GM19023 (cell line): ENCODE data around the gene CAPN3.

Experiments
- ATAC-seq: cut with Tn5 transposase; IDR thresholded peaks from one replicate; pipeline ENCODE4 v1.9.1; 2021; ENCODE audit warnings: mild to moderate bottlenecking, moderate library complexity; ENCODE audit not compliant: unreplicated experiment

CAPN3 gene

GRCh38 chr15:42355291-42355690, 4.0 kb upstream of the CAPN3 start:
- ATAC-seq, result no peak

- ATAC-seq, result no peak
These were observed 2.5 kb upstream of the CAPN3 start for GRCh38 chr15:42356851-42357250.

DNA sequence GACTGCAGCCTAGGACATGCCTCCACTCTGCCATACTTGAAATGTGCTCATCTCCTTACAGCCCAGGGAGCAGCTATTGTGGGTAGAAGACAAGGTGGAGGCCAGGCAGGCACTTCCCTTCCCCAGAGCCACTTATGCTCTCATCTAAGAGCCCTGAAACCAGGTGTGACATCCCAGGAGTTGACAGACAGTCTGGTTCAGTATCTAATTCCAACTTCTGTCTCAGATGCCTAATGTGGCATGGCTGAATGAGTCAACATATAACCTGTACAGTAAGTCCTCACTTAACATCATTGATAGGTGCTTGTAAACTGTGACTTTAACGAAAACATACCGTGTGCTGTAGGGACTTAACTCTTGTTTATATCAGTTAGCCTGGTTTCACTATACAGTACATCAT, 1.2 kb upstream of the CAPN3 start:
- no peak for ATAC-seq

- ATAC-seq, result no peak
These were observed 684 bp downstream of the CAPN3 start for GRCh38 chr15:42359985-42360384.

DNA sequence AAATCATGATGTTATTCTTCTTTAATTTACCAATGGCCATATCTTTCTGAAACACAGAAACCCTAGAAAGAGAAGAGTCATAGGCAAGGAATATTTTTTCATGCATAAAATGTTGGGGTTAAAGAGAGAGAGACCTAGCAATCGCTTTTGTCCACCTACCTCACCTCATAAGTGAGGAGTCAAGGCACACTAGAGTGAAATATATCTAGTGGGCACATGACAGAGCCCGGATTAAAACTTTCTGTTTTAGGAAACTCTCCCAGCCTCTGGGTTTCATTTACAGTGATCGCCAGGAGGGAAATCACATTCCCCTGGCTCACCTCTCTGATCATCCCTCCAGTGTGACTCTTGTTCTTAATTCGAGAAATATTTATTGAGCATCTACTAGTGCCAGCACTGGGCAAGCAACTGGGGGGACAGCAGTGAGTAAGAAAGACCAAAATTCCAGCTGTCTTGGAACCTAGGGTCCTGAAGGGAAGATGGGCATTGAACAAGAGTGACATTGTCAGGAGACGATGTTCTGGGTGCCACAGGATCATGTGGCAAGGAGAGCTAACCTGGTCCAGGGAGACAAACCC, 1.3 kb downstream of the CAPN3 start:
- ATAC-seq, result no peak

GRCh38 chr15:42363487-42363886, 4.2 kb downstream of the CAPN3 start:
- no peak for ATAC-seq

DNA sequence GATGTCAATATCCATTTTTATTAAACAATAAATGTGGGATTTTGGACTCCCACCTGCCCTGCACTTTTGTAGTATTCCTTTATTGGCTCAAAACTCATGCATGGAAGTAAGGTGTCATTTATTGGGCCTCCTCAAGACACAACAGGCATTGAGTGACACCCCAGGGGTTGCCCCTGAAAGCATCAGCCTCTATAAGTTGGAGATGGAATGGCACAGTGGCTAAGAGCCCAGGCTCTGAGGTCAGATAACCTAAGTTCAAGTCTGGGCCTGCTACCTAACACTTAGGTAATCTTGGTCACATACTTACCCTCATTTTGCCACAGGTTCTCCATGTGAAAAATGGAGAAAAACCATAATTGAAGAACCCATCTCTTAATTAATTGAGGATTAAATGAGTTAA, 4.6 kb downstream of the CAPN3 start:
- ATAC-seq, result no peak

- no peak for ATAC-seq
These were observed 5.2 kb downstream of the CAPN3 start for GRCh38 chr15:42364529-42364928.

DNA sequence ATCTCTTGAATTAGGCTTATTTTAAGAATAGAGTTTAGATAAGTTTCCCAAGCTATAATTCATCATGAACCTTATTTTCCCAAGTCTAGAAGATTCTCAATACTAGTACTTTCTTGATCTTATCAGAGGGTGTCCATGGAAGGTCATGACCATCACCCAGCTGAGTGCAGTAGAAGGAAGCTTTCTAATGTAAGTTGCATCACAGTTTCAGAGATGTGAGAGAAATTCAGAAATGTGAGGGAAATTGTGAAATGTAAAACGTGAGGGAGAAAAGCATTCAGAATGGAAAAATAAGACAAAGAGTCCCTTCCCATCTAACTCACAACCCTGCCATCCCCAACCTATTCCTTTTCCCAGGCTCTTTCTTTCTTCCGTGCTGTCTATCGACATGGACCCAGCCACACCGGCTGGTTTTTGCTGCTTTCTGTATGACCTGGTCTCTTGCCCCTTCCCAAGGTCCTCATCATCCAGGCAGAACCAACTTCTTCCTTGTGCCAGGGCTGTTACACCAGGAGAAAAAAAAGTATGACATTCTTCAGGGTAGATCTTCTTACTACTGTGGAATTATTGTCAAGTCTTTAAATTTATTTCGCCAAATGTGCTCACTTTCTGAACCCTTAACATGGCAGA, 6.7 kb downstream of the CAPN3 start:
- no peak for ATAC-seq

DNA sequence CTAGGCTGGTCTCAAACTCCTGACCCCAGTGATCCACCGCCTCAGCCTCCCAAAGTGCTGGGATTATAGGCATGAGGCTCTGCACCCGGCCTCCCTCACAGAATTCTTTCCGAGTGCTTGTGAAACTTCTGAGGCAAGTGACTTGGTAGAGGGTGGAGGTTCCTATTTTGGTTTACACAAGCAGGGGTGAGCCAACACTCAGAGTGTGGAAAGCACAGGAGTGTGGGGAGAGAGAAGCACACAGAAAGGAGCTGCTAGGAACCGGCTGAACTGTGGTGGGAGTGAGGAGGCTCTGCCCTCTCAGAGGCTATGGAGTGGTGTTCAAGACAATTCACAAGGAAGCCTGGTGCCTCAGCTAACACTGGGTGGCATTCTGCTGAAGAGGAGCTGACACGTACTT, 7.7 kb downstream of the CAPN3 start:
- no peak for ATAC-seq

DNA sequence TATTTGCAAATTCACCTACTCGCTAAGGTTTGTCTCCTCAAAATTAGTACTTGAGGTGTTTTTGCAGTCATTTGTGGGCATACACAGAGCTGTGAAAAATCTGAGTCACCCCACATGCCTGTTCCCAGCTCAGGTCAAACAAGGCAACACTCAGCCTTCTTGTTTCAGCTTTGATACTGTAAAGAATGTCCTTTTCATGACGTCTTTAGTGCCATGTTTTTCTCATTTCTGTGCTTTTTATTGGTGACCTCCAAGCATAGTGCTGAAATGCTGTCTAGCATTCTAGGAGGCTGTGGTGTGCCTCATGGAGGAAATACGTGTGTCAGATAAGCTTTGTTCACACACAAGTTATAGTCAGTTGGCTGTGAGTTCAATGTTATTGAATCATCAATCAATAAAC, 8.8 kb downstream of the CAPN3 start:
- no peak for ATAC-seq

- no peak for ATAC-seq
These were observed 11.8 kb downstream of the CAPN3 start for GRCh38 chr15:42371096-42371495.

DNA sequence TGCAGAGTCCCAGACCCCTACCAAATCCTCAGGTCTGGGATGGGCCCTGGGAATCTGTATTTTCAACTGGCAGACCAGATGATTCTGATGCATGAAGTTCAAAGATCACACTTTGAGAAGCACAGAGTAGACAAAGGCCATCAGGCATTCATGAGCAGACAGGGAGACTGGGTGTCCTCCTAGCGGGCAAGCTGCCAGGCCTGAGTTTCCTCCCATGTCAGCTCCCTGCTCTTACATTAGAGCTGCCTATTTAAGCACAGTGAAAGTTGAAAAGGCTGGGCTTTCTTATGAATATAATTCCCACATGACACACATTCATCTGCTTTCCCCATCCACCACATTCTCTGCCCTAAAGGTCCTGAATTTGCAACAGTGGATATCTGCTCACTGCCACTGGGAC, 14.0 kb downstream of the CAPN3 start:
- ATAC-seq, result no peak

- ATAC-seq, result no peak
These were observed 14.6 kb downstream of the CAPN3 start for GRCh38 chr15:42373936-42374335.

DNA sequence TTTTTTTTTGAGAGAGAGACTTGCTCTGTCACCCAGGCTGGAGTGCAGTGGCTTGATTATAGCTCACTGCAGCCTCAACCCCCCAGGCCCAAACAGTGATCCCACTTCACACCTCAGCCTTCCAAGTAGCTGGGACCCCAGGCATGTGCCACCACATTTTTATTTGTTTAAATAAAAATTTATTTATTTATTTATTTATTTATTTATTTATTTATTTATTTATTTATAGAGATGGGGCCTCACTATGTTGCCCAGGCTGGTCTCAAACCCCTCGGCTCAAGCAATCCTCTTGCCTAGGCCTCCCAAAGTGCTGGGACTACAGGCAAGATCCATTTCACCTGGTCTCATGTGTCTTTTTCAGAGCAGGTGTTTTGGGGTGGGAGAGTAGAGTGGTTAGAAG, 15.5 kb downstream of the CAPN3 start:
- no peak for ATAC-seq

DNA sequence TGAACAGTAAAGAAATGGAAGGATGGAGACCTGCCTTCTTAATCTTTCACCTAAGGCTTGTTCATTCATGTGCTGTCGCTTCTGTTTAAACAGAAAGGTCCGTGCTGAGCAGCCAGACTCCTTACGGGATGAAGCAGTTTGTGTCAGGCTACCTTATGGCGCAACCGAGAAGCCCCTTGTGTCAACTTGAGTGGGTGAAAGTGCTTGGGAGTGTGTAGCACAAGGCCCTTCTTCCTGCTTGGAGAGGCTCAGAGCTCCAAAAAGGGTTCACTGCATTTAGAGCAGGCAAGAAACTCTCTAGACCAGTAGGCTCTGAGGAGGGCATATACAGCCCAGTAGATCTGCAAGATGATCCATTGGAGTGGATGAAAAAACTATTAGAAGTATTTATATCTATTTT, 16.0 kb downstream of the CAPN3 start:
- ATAC-seq, result no peak

- ATAC-seq, result no peak
These were observed 16.6 kb downstream of the CAPN3 start for GRCh38 chr15:42375941-42376340.

DNA sequence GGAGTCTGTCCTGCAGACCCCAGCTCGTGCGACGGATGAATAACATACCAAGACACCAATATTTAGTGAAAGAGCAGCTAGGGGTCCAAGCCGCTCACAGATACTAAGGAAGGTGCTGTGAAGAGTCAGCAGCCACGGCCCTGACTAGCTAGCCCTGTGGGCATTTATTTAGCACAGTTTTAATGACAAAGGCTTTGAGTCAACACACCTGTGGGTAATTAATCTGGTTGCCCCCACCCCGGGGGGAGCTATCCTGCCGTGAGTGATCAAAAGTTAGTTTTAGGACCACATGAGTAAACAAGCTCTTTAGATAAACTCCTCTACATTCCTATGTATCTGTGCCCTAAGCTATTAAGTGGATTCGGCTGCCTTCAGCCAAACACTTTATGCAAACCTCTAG, 18.7 kb downstream of the CAPN3 start:
- no peak for ATAC-seq

DNA sequence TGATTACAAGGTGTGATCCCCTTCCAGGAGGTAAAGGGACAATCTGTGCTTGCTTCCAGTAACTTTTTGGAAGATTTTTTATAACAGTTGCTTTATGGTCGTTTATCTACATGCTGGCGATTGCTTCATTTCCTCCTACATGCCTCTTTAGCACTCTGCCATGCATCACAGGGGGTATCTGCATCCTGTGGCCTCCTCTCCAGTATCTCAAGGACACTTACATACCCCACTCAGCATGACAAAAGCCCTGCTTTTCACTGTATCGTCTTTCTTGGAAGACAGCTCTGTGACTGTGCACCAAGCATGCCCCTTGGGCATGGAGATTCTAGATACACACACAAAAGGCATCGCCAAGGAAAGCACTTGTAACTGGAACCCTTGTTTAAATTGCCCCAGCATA, 25.3 kb downstream of the CAPN3 start:
- ATAC-seq, result no peak

DNA sequence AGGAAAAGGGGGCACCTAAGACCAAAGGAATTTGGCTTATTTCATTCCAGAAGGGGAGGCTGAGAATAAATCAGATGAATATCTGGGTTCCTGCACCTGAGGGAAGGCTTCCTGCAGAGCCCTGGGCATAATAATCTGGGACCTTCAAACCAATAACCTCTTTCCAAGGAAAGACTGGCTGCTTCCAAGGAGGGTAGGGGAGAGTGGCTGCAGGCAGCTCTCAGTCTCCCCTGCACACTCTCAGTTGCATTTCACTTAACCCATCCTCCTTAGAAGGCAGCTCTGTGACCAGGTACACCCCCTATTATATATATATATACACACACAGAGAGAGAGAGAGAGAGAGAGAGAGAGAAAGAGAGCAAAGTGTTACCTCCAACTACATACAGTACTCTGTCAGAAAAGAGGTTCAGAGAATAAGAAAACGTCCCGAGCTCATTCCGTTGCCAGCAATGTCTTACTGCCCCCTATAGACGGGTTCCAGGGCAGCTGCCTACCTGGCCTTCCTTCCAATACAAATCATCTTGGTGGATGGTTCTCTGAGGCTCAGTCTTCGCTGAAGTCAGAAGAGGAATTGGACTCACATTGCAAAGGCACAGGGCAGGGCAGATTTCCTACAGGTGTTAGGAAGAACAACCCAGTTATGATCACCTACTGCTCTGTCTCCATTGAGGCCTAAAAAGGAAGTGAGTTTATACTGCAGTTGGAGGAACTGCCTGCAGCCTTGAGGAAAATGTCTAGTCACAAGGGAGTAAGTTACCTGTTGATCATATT, 26.1 kb downstream of the CAPN3 start:
- no peak for ATAC-seq

GRCh38 chr15:42385980-42386700, 26.8 kb downstream of the CAPN3 start:
- no peak for ATAC-seq

- no peak for ATAC-seq
These were observed 28.3 kb downstream of the CAPN3 start for GRCh38 chr15:42387603-42388002.
